Endothelial cell of umbilical vein (primary cell): ENCODE measurements around the gene CHADL. TPM values are rescaled to one million over a fixed set of nuclear protein-coding genes. Genes with fewer than 3 reads are reported as not detected.

Source experiments
- BruUV-seq: library from RNA; stranded (reverse); fragments of 400-500 nt; replicated peaks from 2 replicates; lab custom pipeline; 2021; lab: Mats Ljungman, UMichigan
- CTCF ChIA-PET: fragments of 300-600, 350-600 bp; sonication (Branson Sonifier 250); formaldehyde crosslinking; loops from one replicate; lab custom pipeline; 2021; ENCODE audit warnings: antibody characterized with exemption, inconsistent platforms; lab: Charles Lee
- POLR2A ChIA-PET: fragments of 300-600, 350-600 bp; sonication (Branson Sonifier 250); formaldehyde crosslinking; loops from one replicate; lab custom pipeline; 2021; ENCODE audit warnings: antibody characterized with exemption, inconsistent platforms; lab: Charles Lee
- DNase-seq: peaks from one replicate; pipeline ENCODE4 v3.0.0-alpha.2; 2011; ENCODE audit warnings: low read depth, low spot score
- FAIRE-seq: peaks from 2 replicates; lab custom pipeline; 2011; peaks lifted over from hg19 to GRCh38; lab: Jason Lieb, UNC
- H2AFZ ChIP-seq: 2 replicates; pipeline ENCODE4 v1.6.0; 2012; ENCODE audit warnings: low read depth, low read length, control low read depth, inconsistent platforms
- H3K27ac ChIP-seq: 2 replicates; pipeline ENCODE4 v1.5.1; 2011; ENCODE audit warnings: low read depth, mild to moderate bottlenecking, control low read depth, low read length, moderate library complexity; ENCODE audit not compliant: insufficient read depth
- H3K27me3 ChIP-seq, 2 experiments: 2 replicates each; pipeline versions ENCODE4 v1.6.0 to v1.6.1; 2011; ENCODE audit warnings: low read length in 2 of 2, mixed read lengths in 1 of 2; ENCODE audit not compliant: control insufficient read depth in 2 of 2, insufficient read depth in 2 of 2
- H3K36me3 ChIP-seq, 2 experiments: 2 replicates in 1 of 2; 3 replicates in 1 of 2; pipeline ENCODE4 v1.5.1; 2011; ENCODE audit warnings: low read length in 2 of 2, mild to moderate bottlenecking in 1 of 2, moderate library complexity in 1 of 2; ENCODE audit not compliant: control insufficient read depth in 2 of 2, insufficient read depth in 2 of 2; ENCODE audit errors: extremely low read depth in 1 of 2
- H3K4me1 ChIP-seq: 3 replicates; pipeline ENCODE4 v1.5.1; 2011; ENCODE audit warnings: mild to moderate bottlenecking, low read length; ENCODE audit not compliant: control insufficient read depth, insufficient read depth; ENCODE audit errors: extremely low read depth
- H3K4me2 ChIP-seq: 2 replicates; pipeline ENCODE4 v1.6.1; 2011; ENCODE audit warnings: low read length, control low read depth, mixed read lengths; ENCODE audit not compliant: insufficient read depth
- H3K4me3 ChIP-seq, 3 experiments: fragments of 200-600 bp in 1 of 3; sonication (generic), shearing (Covaris generic) in 1 of 3; replicated peaks in 1 of 3; 2 replicates each; pipeline ENCODE4 v1.5.1; 2011 to 2016; ENCODE audit warnings: control low read depth in 3 of 3, low read length in 3 of 3, mild to moderate bottlenecking in 2 of 3, inconsistent platforms in 1 of 3, low read depth in 1 of 3, moderate library complexity in 1 of 3; ENCODE audit not compliant: insufficient read depth in 1 of 3
- H3K79me2 ChIP-seq: 2 replicates; pipeline ENCODE4 v1.6.0; 2012; ENCODE audit warnings: low read length, inconsistent platforms; ENCODE audit not compliant: control insufficient read depth, insufficient read depth
- H3K9ac ChIP-seq: replicated peaks from 2 replicates; pipeline ENCODE3; 2011; ENCODE audit warnings: low read length, control low read depth; ENCODE audit not compliant: insufficient read depth; ENCODE audit errors: extremely low read depth
- H3K9me1 ChIP-seq: replicated peaks from 3 replicates; pipeline ENCODE4 v1.6.0; 2011; ENCODE audit warnings: mild to moderate bottlenecking, low read length; ENCODE audit not compliant: control insufficient read depth, insufficient read depth; ENCODE audit errors: extremely low read depth
- H3K9me3 ChIP-seq: replicated peaks from 2 replicates; pipeline ENCODE4 v1.5.1; 2012; ENCODE audit warnings: low read length, inconsistent platforms; ENCODE audit not compliant: control insufficient read depth, insufficient read depth
- H4K20me1 ChIP-seq: replicated peaks from 2 replicates; pipeline ENCODE3; 2011; ENCODE audit warnings: mild to moderate bottlenecking, low read length; ENCODE audit not compliant: control insufficient read depth, insufficient read depth; ENCODE audit errors: extremely low read depth
- CTCF ChIP-seq, 2 donors: IDR thresholded peaks; 1 replicate in 1 of 2; 2 replicates in 1 of 2; pipeline ENCODE4 v1.5.1; 2011; ENCODE audit warnings: low read length in 2 of 2, mild to moderate bottlenecking in 2 of 2, moderate library complexity in 2 of 2, control low read depth in 1 of 2, inconsistent platforms in 1 of 2, low read depth in 1 of 2; ENCODE audit not compliant: insufficient read depth in 1 of 2; ENCODE audit errors: extremely low read depth in 1 of 2
- EZH2 ChIP-seq: IDR thresholded peaks from 2 replicates; pipeline ENCODE4 v1.6.1; 2012; ENCODE audit warnings: borderline replicate concordance, low read depth, mild to moderate bottlenecking, moderate library complexity, low read length, inconsistent platforms; ENCODE audit not compliant: severe bottlenecking
- FOS ChIP-seq: IDR thresholded peaks from 2 replicates; pipeline ENCODE4 v1.6.1; 2011; ENCODE audit warnings: mild to moderate bottlenecking, low read length, moderate library complexity, borderline replicate concordance; ENCODE audit not compliant: insufficient read depth
- GATA2 ChIP-seq: IDR thresholded peaks from 2 replicates; pipeline ENCODE4 v1.7.0; 2011; ENCODE audit warnings: low read depth, mild to moderate bottlenecking, moderate library complexity, mixed read lengths, low read length; ENCODE audit not compliant: insufficient read length, insufficient read depth
- JUN ChIP-seq: IDR thresholded peaks from 2 replicates; pipeline ENCODE4 v1.6.1; 2011; ENCODE audit warnings: borderline replicate concordance, low read depth; ENCODE audit not compliant: insufficient read length, insufficient read depth
- MYC ChIP-seq: IDR thresholded peaks from one replicate; pipeline ENCODE4 v1.6.1; 2011; ENCODE audit warnings: mild to moderate bottlenecking, low read depth, low read length
- POLR2A ChIP-seq: IDR thresholded peaks from 2 replicates; pipeline ENCODE4 v1.6.1; 2012; ENCODE audit warnings: low read depth, mild to moderate bottlenecking, control low read depth, low read length
- POLR2AphosphoS5 ChIP-seq: IDR thresholded peaks from 2 replicates; pipeline ENCODE4 v1.6.1; 2012; ENCODE audit warnings: low read depth, mild to moderate bottlenecking, control low read depth, low read length, moderate library complexity; ENCODE audit not compliant: insufficient read depth
- dilution Hi-C: fragments of 300-500 bp; cut with MboI; formaldehyde crosslinking; loops from one replicate; pipeline ENCODE4 v1.15.0; 2019; ENCODE audit warnings: low sequenced_read_pairs; ENCODE audit not compliant: extremely low pct_ligation_motif_present
- intact Hi-C: fragments of 100-400 bp; cut with micrococcal nuclease; formaldehyde crosslinking; loops from one replicate; pipeline ENCODE4 v1.10.0; 2022
- polyA plus RNA-seq, 4 experiments: library from polyadenylated mRNA; depleted of rRNA in 3 of 4; stranded (reverse) in 3 of 4; unstranded in 1 of 4; fragments of >200 nt; gene quantifications; 2 replicates each; pipeline versions ENCODE4 v1.2.1 to v1.2.3, GENCODE V29; 2011 to 2012; ENCODE audit warnings: missing spikeins in 1 of 4
- total RNA-seq: library from RNA; stranded (reverse); gene quantifications from 2 replicates; pipeline ENCODE4 v1.2.3, GENCODE V29; 2021
- TF ChIP-seq, protein P1 (sequence below): IDR thresholded peaks from 2 replicates; pipeline ENCODE4 v1.6.1; 2011; ENCODE audit not compliant: insufficient read depth, insufficient read length

The CHADL gene
- total and polyA plus RNA-seq, 2 donors (not counting 3 experiments of a cell fraction or from before 2014, with no cell fraction given) = 0.69 to 1.1 TPM

DNA sequence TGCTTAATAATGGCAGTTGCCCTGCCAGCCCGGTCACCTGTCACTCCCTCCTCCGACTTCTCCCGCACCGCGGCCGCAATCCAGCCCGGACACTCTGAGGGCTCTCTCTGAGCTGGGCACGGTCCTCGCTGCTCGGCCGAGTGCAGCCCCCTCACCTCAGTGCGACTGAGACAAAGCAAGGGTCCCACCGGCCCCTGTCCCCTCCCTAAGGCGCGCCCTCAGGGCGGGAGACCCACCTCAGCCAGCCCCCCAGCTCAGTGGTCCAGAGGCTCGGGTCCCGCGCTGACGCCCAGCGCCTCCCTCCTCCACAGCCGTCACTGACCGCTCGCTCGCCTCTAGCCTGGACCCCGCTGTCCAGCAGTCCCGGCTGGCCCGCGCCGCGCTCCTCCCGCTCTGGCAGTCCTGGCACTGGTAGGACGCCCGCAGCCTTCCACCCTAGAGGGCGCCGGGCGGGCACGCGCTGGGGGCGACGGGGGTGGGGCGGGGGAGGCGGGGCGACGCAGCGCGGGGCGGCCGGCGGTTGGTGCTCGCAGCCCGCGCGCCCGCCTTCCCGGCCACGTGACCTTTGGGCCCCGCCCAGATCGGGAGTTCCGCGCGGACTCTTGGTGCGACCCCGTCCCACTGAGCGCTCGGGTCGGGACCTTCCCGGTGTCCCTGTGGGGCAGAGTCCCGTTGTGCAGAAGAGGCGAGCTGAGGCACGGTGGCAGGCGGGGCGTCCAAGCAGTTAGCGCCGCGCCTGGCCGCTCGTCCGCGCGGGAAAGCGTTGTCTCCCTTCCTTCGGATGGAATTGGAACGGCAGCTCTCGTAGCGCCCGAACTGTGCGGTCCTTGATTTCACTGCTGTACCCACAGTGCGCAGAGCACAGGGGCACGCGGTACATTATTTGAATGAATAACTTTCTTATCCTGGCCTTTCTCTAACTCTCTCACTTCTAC is 43.4 kb downstream of the CHADL start:
- DNase-seq = peak; percentile 75
- Histone ChIP-seq H3K4me3 (peak overlapping the region; percentile 22 to 65 (median 31)), H3K9me3 (no peaks in the 10 kb centered on the region), H3K4me1 (peaks cover 5% of the 10 kb centered on the region), H3K27ac (no peak overlapping the region), H3K9me1 (no peaks in the 10 kb centered on the region), H3K36me3 (no peaks in the 10 kb centered on the region), H3K79me2 (no peaks in the 10 kb centered on the region), H3K27me3 (no peaks in the 10 kb centered on the region), H4K20me1 (no peaks in the 10 kb centered on the region), H3K4me2 (peak overlapping the region; percentile 81), H2AFZ (peak overlapping the region; percentile 99), H3K9ac (no peak overlapping the region)
- dilution Hi-C loops (no loop called here), intact Hi-C loops (loop anchor here (1.0 to 10.0 kb wide), 3 partner anchors 16 to 185 kb away; partner anchors contain the start of gene TEF)
- peak; percentile 18 for TF ChIP-seq POLR2AphosphoS5
- no peak for TF ChIP-seq GATA2
- no peak for TF ChIP-seq FOS
- TF ChIP-seq JUN = no peak
- no peak for TF ChIP-seq MYC
- TF ChIP-seq, protein P1, sequence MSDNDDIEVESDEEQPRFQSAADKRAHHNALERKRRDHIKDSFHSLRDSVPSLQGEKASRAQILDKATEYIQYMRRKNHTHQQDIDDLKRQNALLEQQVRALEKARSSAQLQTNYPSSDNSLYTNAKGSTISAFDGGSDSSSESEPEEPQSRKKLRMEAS = peak; percentile 65
- TF ChIP-seq CTCF (IDR thresholded peaks at IDR 0.05; ENCODE audit: extremely low read depth in 1 of 2, insufficient read depth in 1 of 2, low read depth in 1 of 2, low read length in 2 of 2) = peak in 1 of 2 donors; percentile 10
- no peak for TF ChIP-seq POLR2A
- no peak for TF ChIP-seq EZH2
- ChIA-PET POLR2A (interaction anchor here (0.9 kb wide), 1 partner anchor 41 kb away, joined by 3 read pairs; no protein-coding TSS in a partner anchor), CTCF (interaction anchor here (1.3 to 2.8 kb wide), 3 partner anchors 20 to 275 kb away, joined by 5 to 23 read pairs (median 10); no protein-coding TSS in a partner anchor)
- BruUV-seq = no TSS peak
- peak; percentile 62 for FAIRE-seq
